Measurements from ENCODE around the gene PPFIBP1. TPM values are rescaled to one million over a fixed set of nuclear protein-coding genes. Genes with fewer than 3 reads are reported as not detected.

PPFIBP1 gene
- total and polyA plus RNA-seq, 2 of the 4 experiments (the other 2 are of a cell fraction), result 30.4 to 72.2 TPM

GRCh38 chr12:27478949-27479348, 45.1 kb upstream of the PPFIBP1 start:
- intact Hi-C loops (cut with micrococcal nuclease), result no loop called here
- H3K9me3 ChIP-seq (ENCODE audit: control insufficient read depth, insufficient read depth, low read length), result peaks cover 11% of the 10 kb centered on the region
- no peak overlapping the region for H3K56ac ChIP-seq (ENCODE audit: extremely low read depth, insufficient read depth, low read length)
- no peak overlapping the region for H4K5ac ChIP-seq (ENCODE audit: low read depth, low read length)
- no peak overlapping the region for H2AFZ ChIP-seq (replicated peaks; ENCODE audit: low read length, poor library complexity)
- no peaks in the 10 kb centered on the region; the same call in 1 of the 2 replicates for H4K20me1 ChIP-seq (ENCODE audit: insufficient read depth, low read length)
- no peak overlapping the region for H2AK9ac ChIP-seq (replicated peaks; ENCODE audit: low read depth, low read length, poor library complexity)
- H3K4me2 ChIP-seq (ENCODE audit: low read depth, low read length), result no peak overlapping the region
- TF ChIP-seq CTCF (conservative IDR thresholded peaks at IDR 0.05; ENCODE audit: low read depth, low read length) (no peak), SMC3 (IDR thresholded peaks at IDR 0.05; ENCODE audit: low read depth, low read length) (no peak)
- H2BK15ac ChIP-seq (ENCODE audit: low read depth, low read length), result no peak overlapping the region
- no peak overlapping the region for H3K27ac ChIP-seq (ENCODE audit: insufficient read depth, low read length)
- no peaks in the 10 kb centered on the region for H3K27me3 ChIP-seq (ENCODE audit: control insufficient read depth, insufficient read depth, low read length)
- POLR2A ChIA-PET (ENCODE audit: unreplicated experiment), result no interaction called here
- no peak overlapping the region for H4K91ac ChIP-seq (ENCODE audit: insufficient read depth, low read depth, low read length)
- no TSS peak for BruUV-seq (replicated peaks)
- ATAC-seq (ENCODE audit: low read depth), result no peak
- no peak overlapping the region for H3K14ac ChIP-seq (replicated peaks; ENCODE audit: low read depth, low read length)
- dilution Hi-C loops (cut with HindIII; ENCODE audit: low sequenced_read_pairs, unreplicated experiment), result no loop called here
- no peak overlapping the region for H3K9ac ChIP-seq (ENCODE audit: low read depth, low read length)
- peaks cover 2% of the 10 kb centered on the region for H3K4me1 ChIP-seq (ENCODE audit: control insufficient read depth, insufficient read depth, low read length)
- no peak overlapping the region for H3K4me3 ChIP-seq (ENCODE audit: insufficient read depth, low read depth, low read length)
- in situ Hi-C loops (cut with MboI; ENCODE audit: low sequenced_read_pairs), result no loop called here
- DNase-seq, result no peak
- no peak overlapping the region for H3K4ac ChIP-seq (ENCODE audit: low read depth, low read length)
- H3K23ac ChIP-seq (ENCODE audit: low read depth, low read length), result no peak overlapping the region
- H3K9me1 ChIP-seq (ENCODE audit: insufficient read depth, low read length), result peaks cover 3% of the 10 kb centered on the region; the same call in 1 of the 2 replicates
- H2AK5ac ChIP-seq (ENCODE audit: low read depth, low read length), result no peak overlapping the region
- H2BK20ac ChIP-seq (ENCODE audit: low read depth, low read length), result no peak overlapping the region
- CTCF ChIA-PET, result no interaction called here
- H3K18ac ChIP-seq (ENCODE audit: low read depth, low read length), result no peak overlapping the region
- no peak overlapping the region for H2BK5ac ChIP-seq (ENCODE audit: low read depth, low read length, poor library complexity, severe bottlenecking)
- H4K8ac ChIP-seq (ENCODE audit: low read depth in 2 of 2, low read length in 2 of 2), result no peak overlapping the region
- no peaks in the 10 kb centered on the region for H3K79me1 ChIP-seq (ENCODE audit: low read depth in 1 of 2, low read length in 2 of 2)
- H3K36me3 ChIP-seq (ENCODE audit: control insufficient read depth, insufficient read depth, low read length), result no peaks in the 10 kb centered on the region
- H2BK120ac ChIP-seq (ENCODE audit: low read depth, low read length), result no peak overlapping the region

Measured in IMR-90 (cell line).